PC-3 (cell line): ENCODE results near the gene SUGCT. TPM values are rescaled to one million over a fixed set of nuclear protein-coding genes. Genes with fewer than 3 reads are reported as not detected.

Experiments used
- ATAC-seq: fragments of 200-7000 bp; cut with Tn5 transposase; 2 replicates; pipeline ENCODE4 v1.9.1; 2020; ENCODE audit warnings: mild to moderate bottlenecking, moderate library complexity
- BruUV-seq: library from RNA; stranded (reverse); fragments of 400-500 nt; replicated peaks from 2 replicates; lab custom pipeline; 2021; lab: Mats Ljungman, UMichigan
- CTCF ChIA-PET: fragments of 300-600 bp; sonication (Branson Sonifier 250); formaldehyde crosslinking; loops from one replicate; lab custom pipeline; 2022; ENCODE audit warnings: antibody characterized with exemption; lab: Charles Lee
- POLR2A ChIA-PET: fragments of 300-600 bp; sonication (Branson Sonifier 250); formaldehyde crosslinking; loops from one replicate; lab custom pipeline; 2022; ENCODE audit warnings: antibody characterized with exemption; ENCODE audit not compliant: unreplicated experiment; lab: Charles Lee
- DNase-seq: peaks from one replicate; pipeline ENCODE4 v3.0.0-alpha.2; 2015
- H2AFZ ChIP-seq: fragments of 300-600 bp; sonication (generic); 2 replicates; pipeline ENCODE4 v1.6.0; 2016; ENCODE audit warnings: antibody characterized with exemption, low read length
- H3F3A ChIP-seq: fragments of 300-600 bp; sonication (generic); one replicate; pipeline ENCODE4 v1.6.0; 2017; ENCODE audit warnings: antibody characterized with exemption, low read length, control low read depth, mild to moderate bottlenecking; ENCODE audit not compliant: unreplicated experiment
- H3K27ac ChIP-seq: fragments of 300-600 bp; sonication (generic); 2 replicates; pipeline ENCODE4 v1.5.1; 2016; ENCODE audit warnings: mild to moderate bottlenecking, low read length
- H3K27me3 ChIP-seq: fragments of 300-600 bp; sonication (generic); 2 replicates; pipeline ENCODE4 v1.6.1; 2016; ENCODE audit warnings: low read length, mixed read lengths
- H3K36me3 ChIP-seq: fragments of 300-600 bp; sonication (generic); 2 replicates; pipeline ENCODE4 v1.6.1; 2016; ENCODE audit warnings: low read depth, mixed run types, low read length, mixed read lengths
- H3K4me1 ChIP-seq: fragments of 300-600 bp; sonication (generic); 2 replicates; pipeline ENCODE4 v1.5.1; 2016; ENCODE audit warnings: low read length; ENCODE audit not compliant: insufficient read depth
- H3K4me2 ChIP-seq: fragments of 300-600 bp; sonication (generic); 2 replicates; pipeline ENCODE4 v1.6.0; 2016; ENCODE audit warnings: low read length
- H3K4me3 ChIP-seq: fragments of 300-600 bp; sonication (generic); 2 replicates; pipeline ENCODE4 v1.5.1; 2016; ENCODE audit warnings: mild to moderate bottlenecking, low read length, mixed read lengths
- H3K79me2 ChIP-seq: fragments of 300-600 bp; sonication (generic); 2 replicates; pipeline ENCODE4 v1.6.1; 2017; ENCODE audit warnings: low read length, mixed read lengths
- H3K9ac ChIP-seq: fragments of 300-600 bp; sonication (generic); 2 replicates; pipeline ENCODE4 v1.6.0; 2016; ENCODE audit warnings: mild to moderate bottlenecking, low read length
- H3K9me2 ChIP-seq: fragments of 300-600 bp; sonication (generic); replicated peaks from 2 replicates; pipeline ENCODE4 v1.6.1; 2016; ENCODE audit warnings: mixed run types, low read length, mixed read lengths
- H3K9me3 ChIP-seq: fragments of 300-600 bp; sonication (generic); 2 replicates; pipeline ENCODE4 v1.6.1; 2016; ENCODE audit warnings: low read length, mixed read lengths
- H4K20me1 ChIP-seq: fragments of 300-600 bp; sonication (generic); 2 replicates; pipeline ENCODE4 v1.6.1; 2016; ENCODE audit warnings: low read length, mixed read lengths
- EZH2 ChIP-seq: fragments of 300-600 bp; sonication (generic); IDR thresholded peaks from one replicate; pipeline ENCODE4 v1.6.1; 2017; ENCODE audit warnings: antibody characterized with exemption, mild to moderate bottlenecking, low read length; ENCODE audit not compliant: unreplicated experiment
- EZH2phosphoT487 ChIP-seq: fragments of 300-600 bp; sonication (generic); IDR thresholded peaks from 2 replicates; pipeline ENCODE4 v1.6.1; 2018; ENCODE audit warnings: mild to moderate bottlenecking, antibody characterized with exemption, low read length, borderline replicate concordance
- intact Hi-C: fragments of 100-400 bp; cut with micrococcal nuclease; formaldehyde crosslinking; loops from 2 replicates; pipeline ENCODE4 v1.9.0; 2023
- total RNA-seq: library from RNA; depleted of rRNA; stranded (reverse); fragments of >200 nt; gene quantifications from 2 replicates; pipeline ENCODE4 v1.2.3, GENCODE V29; 2014
- TF ChIP-seq, protein P1 (sequence below): fragments of 300-600 bp; sonication (generic); conservative IDR thresholded peaks from 2 replicates; pipeline ENCODE4 v1.5.1; 2017; ENCODE audit warnings: antibody characterized with exemption, low read depth, mild to moderate bottlenecking, low read length

SUGCT gene
- total RNA-seq, 1 experiment from 2014 or later, result 2.9 TPM

DNA sequence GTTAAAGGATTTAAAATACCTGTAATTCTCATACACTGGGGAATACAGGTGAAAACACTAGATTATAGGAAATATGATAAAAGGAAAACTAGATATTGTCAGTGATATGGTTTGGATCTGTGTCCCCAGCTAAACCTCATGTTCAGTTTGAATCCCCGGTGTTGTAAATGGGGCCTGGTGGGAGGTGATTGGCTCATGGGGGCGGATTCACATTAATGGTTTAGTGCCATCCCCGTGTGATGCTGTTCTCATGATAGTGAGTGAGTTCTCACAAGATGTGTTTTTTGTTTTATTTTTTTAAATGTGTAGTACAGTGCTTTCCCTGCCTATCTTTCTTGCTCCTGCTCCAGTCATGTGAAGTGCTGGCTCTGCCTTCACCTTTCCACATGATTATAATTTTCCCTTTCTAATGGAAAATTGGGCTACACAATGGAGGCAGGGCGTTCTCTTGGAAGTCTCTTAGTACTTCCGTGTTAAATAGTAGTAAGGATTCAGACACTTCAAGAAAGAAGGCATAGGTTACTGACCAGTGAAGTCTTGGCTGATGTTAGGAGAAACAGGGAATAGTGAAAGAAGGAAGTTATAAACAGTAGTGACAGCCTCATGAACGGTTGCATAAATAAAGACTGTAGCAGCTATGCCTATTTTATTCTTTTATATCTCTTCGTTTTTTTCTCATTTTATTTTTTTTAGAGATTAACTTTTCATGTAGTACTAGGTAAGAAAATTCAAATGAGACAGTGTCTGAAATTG, 386.4 kb downstream of the SUGCT start:
- ATAC-seq (no peak), DNase-seq (no peak)
- TF ChIP-seq, protein P1, sequence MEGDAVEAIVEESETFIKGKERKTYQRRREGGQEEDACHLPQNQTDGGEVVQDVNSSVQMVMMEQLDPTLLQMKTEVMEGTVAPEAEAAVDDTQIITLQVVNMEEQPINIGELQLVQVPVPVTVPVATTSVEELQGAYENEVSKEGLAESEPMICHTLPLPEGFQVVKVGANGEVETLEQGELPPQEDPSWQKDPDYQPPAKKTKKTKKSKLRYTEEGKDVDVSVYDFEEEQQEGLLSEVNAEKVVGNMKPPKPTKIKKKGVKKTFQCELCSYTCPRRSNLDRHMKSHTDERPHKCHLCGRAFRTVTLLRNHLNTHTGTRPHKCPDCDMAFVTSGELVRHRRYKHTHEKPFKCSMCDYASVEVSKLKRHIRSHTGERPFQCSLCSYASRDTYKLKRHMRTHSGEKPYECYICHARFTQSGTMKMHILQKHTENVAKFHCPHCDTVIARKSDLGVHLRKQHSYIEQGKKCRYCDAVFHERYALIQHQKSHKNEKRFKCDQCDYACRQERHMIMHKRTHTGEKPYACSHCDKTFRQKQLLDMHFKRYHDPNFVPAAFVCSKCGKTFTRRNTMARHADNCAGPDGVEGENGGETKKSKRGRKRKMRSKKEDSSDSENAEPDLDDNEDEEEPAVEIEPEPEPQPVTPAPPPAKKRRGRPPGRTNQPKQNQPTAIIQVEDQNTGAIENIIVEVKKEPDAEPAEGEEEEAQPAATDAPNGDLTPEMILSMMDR, result no peak
- TF ChIP-seq EZH2 (no peak), EZH2phosphoT487 (no peak)
- Histone ChIP-seq H3K4me2 (no peak overlapping the region), H3K9me2 (no peaks in the 10 kb centered on the region), H3F3A (no peaks in the 10 kb centered on the region), H3K9ac (no peak overlapping the region), H4K20me1 (no peaks in the 10 kb centered on the region), H3K4me3 (no peak overlapping the region), H2AFZ (no peak overlapping the region), H3K27ac (no peak overlapping the region), H3K4me1 (no peaks in the 10 kb centered on the region), H3K36me3 (no peaks in the 10 kb centered on the region), H3K27me3 (no peaks in the 10 kb centered on the region), H3K79me2 (no peaks in the 10 kb centered on the region), H3K9me3 (no peaks in the 10 kb centered on the region)
- CTCF ChIA-PET, result no interaction called here
- intact Hi-C loops, result loop anchor here (10.0 kb wide), 1 partner anchor 64 kb away; no protein-coding TSS in a partner anchor
- POLR2A ChIA-PET, result no interaction called here
- no TSS peak for BruUV-seq

DNA sequence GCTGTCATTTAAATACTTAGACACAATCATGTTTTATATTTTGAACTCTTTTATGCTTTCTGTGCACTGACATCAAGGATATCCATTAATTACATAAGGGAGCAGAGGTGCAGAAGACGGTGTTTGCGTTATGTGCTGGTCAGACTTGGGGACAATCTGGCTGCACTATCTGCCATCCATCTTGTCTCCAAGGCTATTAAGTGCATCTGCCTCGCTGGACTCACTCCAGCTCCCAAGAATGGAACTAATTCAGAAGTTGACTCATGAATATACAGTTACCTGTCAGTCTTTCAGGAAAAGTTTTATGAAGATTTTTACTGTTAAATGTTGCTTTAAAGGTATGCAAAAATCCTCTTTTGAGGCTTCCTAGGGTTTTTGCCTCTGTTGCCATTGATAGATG, 391.0 kb downstream of the SUGCT start:
- no peak; the same call in 1 of the 2 replicates for ATAC-seq
- H3K9ac ChIP-seq, result no peak overlapping the region
- H3K27me3 ChIP-seq, result no peaks in the 10 kb centered on the region
- peak; percentile 18 for DNase-seq
- no peaks in the 10 kb centered on the region for H3F3A ChIP-seq
- ChIA-PET CTCF (no interaction called here), POLR2A (no interaction called here)
- H3K4me2 ChIP-seq, result no peak overlapping the region
- H4K20me1 ChIP-seq, result no peaks in the 10 kb centered on the region
- no peaks in the 10 kb centered on the region for H3K36me3 ChIP-seq
- no peaks in the 10 kb centered on the region for H3K79me2 ChIP-seq
- no peaks in the 10 kb centered on the region for H3K4me1 ChIP-seq
- no peak overlapping the region for H2AFZ ChIP-seq
- BruUV-seq, result no TSS peak
- intact Hi-C loops, result loop anchor here (10.0 kb wide), 1 partner anchor 59 kb away; no protein-coding TSS in a partner anchor
- no peaks in the 10 kb centered on the region for H3K9me2 ChIP-seq
- H3K9me3 ChIP-seq, result no peaks in the 10 kb centered on the region
- no peak overlapping the region for H3K27ac ChIP-seq
- no peak overlapping the region for H3K4me3 ChIP-seq
- TF ChIP-seq, protein P1, result no peak
- TF ChIP-seq EZH2 (no peak), EZH2phosphoT487 (no peak)
